K562 (cell line): Measurements from ENCODE around the gene SPPL3. TPM values are rescaled to one million over a fixed set of nuclear protein-coding genes. Genes with fewer than 3 reads are reported as not detected.

Source experiments
- BHLHE40 ChIP-seq: IDR thresholded peaks from 2 replicates; pipeline ENCODE4 v1.6.1; 2011; ENCODE audit warnings: low read length, improper control_type of control experiment
- CBFA2T2 ChIP-seq: fragments of 450-650 bp; conservative IDR thresholded peaks from 2 replicates; pipeline ENCODE4 v1.6.1; 2017; ENCODE audit warnings: mild to moderate bottlenecking
- FOXJ2 ChIP-seq: fragments of 200-800 bp; sonication (Bioruptor generic); IDR thresholded peaks from 2 replicates; pipeline ENCODE4 v1.6.1; 2016; ENCODE audit warnings: missing genetic modification characterization, missing compliant biosample characterization
- RBM17 ChIP-seq: fragments of 200-400 bp; formaldehyde crosslinking; IDR thresholded peaks from 2 replicates; pipeline ENCODE4 v1.6.1; 2017; ENCODE audit warnings: low read depth, mild to moderate bottlenecking, low read length, borderline replicate concordance
- SAP30 ChIP-seq: fragments of 200-600 bp; sonication (generic); IDR thresholded peaks from 2 replicates; pipeline ENCODE4 v1.6.1; 2012; ENCODE audit warnings: borderline replicate concordance, low read depth, mild to moderate bottlenecking, moderate library complexity, low read length, control low read depth, inconsistent platforms; ENCODE audit not compliant: insufficient read depth, poor library complexity, severe bottlenecking
- SMC3 ChIP-seq: conservative IDR thresholded peaks from 2 replicates; pipeline ENCODE4 v1.6.1; 2011; ENCODE audit warnings: low read depth, low read length, improper control_type of control experiment; ENCODE audit not compliant: insufficient read depth
- SOX6 ChIP-seq: fragments of 450-650 bp; IDR thresholded peaks from 2 replicates; pipeline ENCODE4 v1.6.1; 2014; ENCODE audit warnings: mild to moderate bottlenecking
- ZC3H8 ChIP-seq: fragments of 450-650 bp; IDR thresholded peaks from 2 replicates; pipeline ENCODE4 v1.6.1; 2017
- polyA plus RNA-seq, 8 experiments: library from polyadenylated mRNA; depleted of rRNA in 4 of 8; stranded (reverse) in 5 of 8; unstranded in 3 of 8; fragments of >200 nt; fragmentation: Nextera tagmentation in 2 of 8; fragmentation: Illumina TruSeq in 1 of 8; extraction: Ambion mirVana in 2 of 8; extraction: Trizol in 1 of 8; gene quantifications; 2 replicates each; pipeline versions ENCODE4 v1.2.1 to v1.2.3, GENCODE V29; 2011 to 2014; ENCODE audit warnings: inconsistent platforms in 1 of 8, missing spikeins in 1 of 8
- total RNA-seq, 7 experiments: library from RNA; depleted of rRNA in 6 of 7; stranded (reverse); fragments of >200 nt in 6 of 7; fragmentation: Illumina TruSeq in 2 of 7; extraction: Trizol in 2 of 7; gene quantifications; 2 replicates each; pipeline versions ENCODE4 v1.2.1 to v1.2.3, GENCODE V29; 2011 to 2021; ENCODE audit warnings: low replicate concordance in 1 of 7
- TF ChIP-seq, protein P1 (sequence below): sonication (generic); formaldehyde crosslinking; IDR thresholded peaks from 2 replicates; pipeline ENCODE4 v1.8.1; 2023; ENCODE audit warnings: missing genetic modification reagents, mild to moderate bottlenecking, borderline replicate concordance
- TF ChIP-seq, protein P2 (sequence below): fragments of 250-450 bp; sonication (Bioruptor Pico); IDR thresholded peaks from 2 replicates; pipeline ENCODE4 v1.5.0; 2021; ENCODE audit warnings: mild to moderate bottlenecking, borderline replicate concordance
- TF ChIP-seq, protein P3 (sequence below): IDR thresholded peaks from 2 replicates; pipeline ENCODE4 v1.6.1; 2011; ENCODE audit warnings: borderline replicate concordance, low read depth, mild to moderate bottlenecking, moderate library complexity, low read length; ENCODE audit not compliant: insufficient read depth, poor library complexity, severe bottlenecking
- TF ChIP-seq, protein P4 (sequence below): sonication (generic); IDR thresholded peaks from 2 replicates; pipeline ENCODE4 v1.6.1; 2016
- TF ChIP-seq, protein P5 (sequence below): sonication (generic); formaldehyde crosslinking; IDR thresholded peaks from 2 replicates; pipeline ENCODE4 v1.4.0; 2020; ENCODE audit warnings: mild to moderate bottlenecking, missing genetic modification reagents

The SPPL3 gene
- total and polyA plus RNA-seq, 9 of the 15 experiments (the other 6 are each of a cell fraction or from before 2014, with no cell fraction given) = 2.9 to 32.1 (median 7.1) TPM

DNA sequence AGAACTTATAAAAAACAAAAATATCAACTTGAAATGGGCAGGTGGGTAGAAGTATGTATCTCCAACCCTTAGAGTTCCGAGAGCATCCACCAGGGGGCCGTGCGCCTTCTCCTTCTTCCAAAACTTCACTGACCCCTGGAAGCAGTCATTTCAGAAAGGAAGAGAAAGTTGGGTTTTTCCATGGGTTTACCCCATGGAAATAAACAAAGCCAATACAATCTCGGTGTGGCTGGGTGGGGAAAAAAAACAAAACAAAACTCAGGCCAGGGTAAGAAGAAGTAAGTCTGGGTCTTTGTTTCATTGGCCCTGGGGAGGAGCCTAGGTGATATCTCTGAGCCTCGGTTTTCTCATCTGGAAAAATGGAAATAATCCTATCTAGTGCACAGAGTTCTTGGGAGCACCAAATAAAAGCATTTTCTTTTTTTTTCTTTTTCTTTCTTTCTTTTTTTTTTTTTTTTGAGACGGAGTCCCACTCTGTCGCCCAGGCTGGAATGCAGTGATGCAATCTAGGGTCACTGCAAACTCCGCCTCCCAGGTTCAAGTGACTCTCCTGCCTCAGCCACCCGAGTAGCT is 40.6 kb upstream of the SPPL3 start (continued):
- TF ChIP-seq, protein P1, sequence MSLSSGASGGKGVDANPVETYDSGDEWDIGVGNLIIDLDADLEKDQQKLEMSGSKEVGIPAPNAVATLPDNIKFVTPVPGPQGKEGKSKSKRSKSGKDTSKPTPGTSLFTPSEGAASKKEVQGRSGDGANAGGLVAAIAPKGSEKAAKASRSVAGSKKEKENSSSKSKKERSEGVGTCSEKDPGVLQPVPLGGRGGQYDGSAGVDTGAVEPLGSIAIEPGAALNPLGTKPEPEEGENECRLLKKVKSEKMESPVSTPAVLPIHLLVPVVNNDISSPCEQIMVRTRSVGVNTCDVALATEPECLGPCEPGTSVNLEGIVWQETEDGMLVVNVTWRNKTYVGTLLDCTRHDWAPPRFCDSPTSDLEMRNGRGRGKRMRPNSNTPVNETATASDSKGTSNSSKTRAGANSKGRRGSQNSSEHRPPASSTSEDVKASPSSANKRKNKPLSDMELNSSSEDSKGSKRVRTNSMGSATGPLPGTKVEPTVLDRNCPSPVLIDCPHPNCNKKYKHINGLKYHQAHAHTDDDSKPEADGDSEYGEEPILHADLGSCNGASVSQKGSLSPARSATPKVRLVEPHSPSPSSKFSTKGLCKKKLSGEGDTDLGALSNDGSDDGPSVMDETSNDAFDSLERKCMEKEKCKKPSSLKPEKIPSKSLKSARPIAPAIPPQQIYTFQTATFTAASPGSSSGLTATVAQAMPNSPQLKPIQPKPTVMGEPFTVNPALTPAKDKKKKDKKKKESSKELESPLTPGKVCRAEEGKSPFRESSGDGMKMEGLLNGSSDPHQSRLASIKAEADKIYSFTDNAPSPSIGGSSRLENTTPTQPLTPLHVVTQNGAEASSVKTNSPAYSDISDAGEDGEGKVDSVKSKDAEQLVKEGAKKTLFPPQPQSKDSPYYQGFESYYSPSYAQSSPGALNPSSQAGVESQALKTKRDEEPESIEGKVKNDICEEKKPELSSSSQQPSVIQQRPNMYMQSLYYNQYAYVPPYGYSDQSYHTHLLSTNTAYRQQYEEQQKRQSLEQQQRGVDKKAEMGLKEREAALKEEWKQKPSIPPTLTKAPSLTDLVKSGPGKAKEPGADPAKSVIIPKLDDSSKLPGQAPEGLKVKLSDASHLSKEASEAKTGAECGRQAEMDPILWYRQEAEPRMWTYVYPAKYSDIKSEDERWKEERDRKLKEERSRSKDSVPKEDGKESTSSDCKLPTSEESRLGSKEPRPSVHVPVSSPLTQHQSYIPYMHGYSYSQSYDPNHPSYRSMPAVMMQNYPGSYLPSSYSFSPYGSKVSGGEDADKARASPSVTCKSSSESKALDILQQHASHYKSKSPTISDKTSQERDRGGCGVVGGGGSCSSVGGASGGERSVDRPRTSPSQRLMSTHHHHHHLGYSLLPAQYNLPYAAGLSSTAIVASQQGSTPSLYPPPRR (CRISPR knock-in tag) = no peak
- TF ChIP-seq, protein P2, sequence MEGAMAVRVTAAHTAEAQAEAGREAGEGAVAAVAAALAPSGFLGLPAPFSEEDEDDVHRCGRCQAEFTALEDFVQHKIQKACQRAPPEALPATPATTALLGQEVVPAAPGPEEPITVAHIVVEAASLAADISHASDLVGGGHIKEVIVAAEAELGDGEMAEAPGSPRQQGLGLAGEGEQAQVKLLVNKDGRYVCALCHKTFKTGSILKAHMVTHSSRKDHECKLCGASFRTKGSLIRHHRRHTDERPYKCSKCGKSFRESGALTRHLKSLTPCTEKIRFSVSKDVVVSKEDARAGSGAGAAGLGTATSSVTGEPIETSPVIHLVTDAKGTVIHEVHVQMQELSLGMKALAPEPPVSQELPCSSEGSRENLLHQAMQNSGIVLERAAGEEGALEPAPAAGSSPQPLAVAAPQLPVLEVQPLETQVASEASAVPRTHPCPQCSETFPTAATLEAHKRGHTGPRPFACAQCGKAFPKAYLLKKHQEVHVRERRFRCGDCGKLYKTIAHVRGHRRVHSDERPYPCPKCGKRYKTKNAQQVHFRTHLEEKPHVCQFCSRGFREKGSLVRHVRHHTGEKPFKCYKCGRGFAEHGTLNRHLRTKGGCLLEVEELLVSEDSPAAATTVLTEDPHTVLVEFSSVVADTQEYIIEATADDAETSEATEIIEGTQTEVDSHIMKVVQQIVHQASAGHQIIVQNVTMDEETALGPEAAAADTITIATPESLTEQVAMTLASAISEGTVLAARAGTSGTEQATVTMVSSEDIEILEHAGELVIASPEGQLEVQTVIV (CRISPR knock-in tag) = no peak
- no peak for TF ChIP-seq SAP30
- TF ChIP-seq ZC3H8 = no peak
- TF ChIP-seq, protein P3, sequence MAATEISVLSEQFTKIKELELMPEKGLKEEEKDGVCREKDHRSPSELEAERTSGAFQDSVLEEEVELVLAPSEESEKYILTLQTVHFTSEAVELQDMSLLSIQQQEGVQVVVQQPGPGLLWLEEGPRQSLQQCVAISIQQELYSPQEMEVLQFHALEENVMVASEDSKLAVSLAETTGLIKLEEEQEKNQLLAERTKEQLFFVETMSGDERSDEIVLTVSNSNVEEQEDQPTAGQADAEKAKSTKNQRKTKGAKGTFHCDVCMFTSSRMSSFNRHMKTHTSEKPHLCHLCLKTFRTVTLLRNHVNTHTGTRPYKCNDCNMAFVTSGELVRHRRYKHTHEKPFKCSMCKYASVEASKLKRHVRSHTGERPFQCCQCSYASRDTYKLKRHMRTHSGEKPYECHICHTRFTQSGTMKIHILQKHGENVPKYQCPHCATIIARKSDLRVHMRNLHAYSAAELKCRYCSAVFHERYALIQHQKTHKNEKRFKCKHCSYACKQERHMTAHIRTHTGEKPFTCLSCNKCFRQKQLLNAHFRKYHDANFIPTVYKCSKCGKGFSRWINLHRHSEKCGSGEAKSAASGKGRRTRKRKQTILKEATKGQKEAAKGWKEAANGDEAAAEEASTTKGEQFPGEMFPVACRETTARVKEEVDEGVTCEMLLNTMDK = peak; percentile 69
- 0 out of 2 replicates have a peak, but pooled peaks have one; percentile 30 for TF ChIP-seq SMC3
- TF ChIP-seq BHLHE40 = no peak
- TF ChIP-seq, protein P4, sequence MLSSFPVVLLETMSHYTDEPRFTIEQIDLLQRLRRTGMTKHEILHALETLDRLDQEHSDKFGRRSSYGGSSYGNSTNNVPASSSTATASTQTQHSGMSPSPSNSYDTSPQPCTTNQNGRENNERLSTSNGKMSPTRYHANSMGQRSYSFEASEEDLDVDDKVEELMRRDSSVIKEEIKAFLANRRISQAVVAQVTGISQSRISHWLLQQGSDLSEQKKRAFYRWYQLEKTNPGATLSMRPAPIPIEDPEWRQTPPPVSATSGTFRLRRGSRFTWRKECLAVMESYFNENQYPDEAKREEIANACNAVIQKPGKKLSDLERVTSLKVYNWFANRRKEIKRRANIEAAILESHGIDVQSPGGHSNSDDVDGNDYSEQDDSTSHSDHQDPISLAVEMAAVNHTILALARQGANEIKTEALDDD = no peak
- TF ChIP-seq, protein P5, sequence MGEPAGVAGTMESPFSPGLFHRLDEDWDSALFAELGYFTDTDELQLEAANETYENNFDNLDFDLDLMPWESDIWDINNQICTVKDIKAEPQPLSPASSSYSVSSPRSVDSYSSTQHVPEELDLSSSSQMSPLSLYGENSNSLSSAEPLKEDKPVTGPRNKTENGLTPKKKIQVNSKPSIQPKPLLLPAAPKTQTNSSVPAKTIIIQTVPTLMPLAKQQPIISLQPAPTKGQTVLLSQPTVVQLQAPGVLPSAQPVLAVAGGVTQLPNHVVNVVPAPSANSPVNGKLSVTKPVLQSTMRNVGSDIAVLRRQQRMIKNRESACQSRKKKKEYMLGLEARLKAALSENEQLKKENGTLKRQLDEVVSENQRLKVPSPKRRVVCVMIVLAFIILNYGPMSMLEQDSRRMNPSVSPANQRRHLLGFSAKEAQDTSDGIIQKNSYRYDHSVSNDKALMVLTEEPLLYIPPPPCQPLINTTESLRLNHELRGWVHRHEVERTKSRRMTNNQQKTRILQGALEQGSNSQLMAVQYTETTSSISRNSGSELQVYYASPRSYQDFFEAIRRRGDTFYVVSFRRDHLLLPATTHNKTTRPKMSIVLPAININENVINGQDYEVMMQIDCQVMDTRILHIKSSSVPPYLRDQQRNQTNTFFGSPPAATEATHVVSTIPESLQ (CRISPR knock-in tag) = no peak
- TF ChIP-seq RBM17 = no peak
- TF ChIP-seq FOXJ2 (tag) = no peak
- TF ChIP-seq CBFA2T2 = no peak
- TF ChIP-seq SOX6 = no peak
